Stomach (tissue), 9 donors: Measurements from ENCODE around the gene PRX. TPM values are rescaled to one million over a fixed set of nuclear protein-coding genes. Genes with fewer than 3 reads are reported as not detected.

Source experiments
- DNase-seq, 2 donors: peaks; one replicate each; pipeline versions ENCODE4 v3.0.0 to v3.0.0-alpha.2; 2013 to 2019
- H3K27ac ChIP-seq, 5 donors: fragments of 200-600 bp in 4 of 5; sonication (generic) in 4 of 5; one replicate each; pipeline ENCODE4 v1.5.1; 2013 to 2019; ENCODE audit warnings: mild to moderate bottlenecking in 1 of 5, moderate library complexity in 1 of 5
- H3K27me3 ChIP-seq, 3 donors: fragments of 200-600 bp; sonication (generic); one replicate each; pipeline ENCODE4 v1.5.1; 2017 to 2019; ENCODE audit warnings: mixed run types in 1 of 3
- H3K36me3 ChIP-seq, 4 donors: fragments of 200-600 bp; sonication (generic); 1 replicate in 3 of 4; 2 replicates in 1 of 4; pipeline ENCODE4 v1.5.1; 2016 to 2019
- H3K4me1 ChIP-seq, 4 donors: fragments of 200-600 bp; sonication (generic); one replicate each; pipeline ENCODE4 v1.5.1; 2016 to 2019
- H3K4me3 ChIP-seq, 4 donors: fragments of 200-600 bp; sonication (generic) in 3 of 4; one replicate each; pipeline ENCODE4 v1.5.1; 2016 to 2019; ENCODE audit warnings: mild to moderate bottlenecking in 1 of 4
- H3K9me3 ChIP-seq, 4 donors: fragments of 200-600 bp; sonication (generic); one replicate each; pipeline ENCODE4 v1.5.1; 2016 to 2019
- EP300 ChIP-seq: sonication (generic); formaldehyde crosslinking; IDR thresholded peaks from one replicate; pipeline ENCODE4 v1.6.1; 2017; ENCODE audit warnings: antibody characterized with exemption
- POLR2A ChIP-seq, 4 donors: fragments of 450-650 bp; IDR thresholded peaks; one replicate each; pipeline ENCODE4 v1.6.1; 2016; ENCODE audit warnings: antibody characterized with exemption in 4 of 4, control low read depth in 2 of 4, mild to moderate bottlenecking in 1 of 4, moderate library complexity in 1 of 4
- POLR2AphosphoS5 ChIP-seq, 3 donors: sonication (generic); formaldehyde crosslinking; IDR thresholded peaks; one replicate each; pipeline ENCODE4 v1.6.1; 2016; ENCODE audit warnings: antibody characterized with exemption in 3 of 3
- WGBS, 5 donors: extraction: QIAGEN DNeasy Blood & Tissue Kit in 3 of 5; methylation state at CpG; one replicate each; pipeline versions ENCODE4 v1.1.5 to v1.1.7; 2013 to 2018; 5-methylcytosine and 5-hydroxymethylcytosine counted together
- intact Hi-C: fragments of 100-400 bp; cut with DNase I; formaldehyde crosslinking; loops from one replicate; pipeline ENCODE4 v1.15.1; 2023; ENCODE audit warnings: low total_unique reads
- polyA plus RNA-seq, 3 donors: library from polyadenylated mRNA; stranded (reverse); fragments of 200-250 nt; gene quantifications; one replicate each; pipeline ENCODE4 v1.2.3, GENCODE V29; 2013
- total RNA-seq, 5 donors: library from RNA; depleted of rRNA; stranded (reverse); fragments of >200 nt; gene quantifications; one replicate each; pipeline versions ENCODE4 v1.1.0 to v1.2.3, GENCODE V29; 2014 to 2016
- TF ChIP-seq, protein P1 (sequence below), 7 experiments: fragments of 450-650 bp in 4 of 7; fragments of 200-600 bp in 3 of 7; sonication (generic) in 3 of 7; IDR thresholded peaks; one replicate each; pipeline ENCODE4 v1.5.1; 2016 to 2019; ENCODE audit warnings: antibody characterized with exemption in 7 of 7, control low read depth in 2 of 7, mild to moderate bottlenecking in 1 of 7
- donor health status: healthy with polysubstance abuse.
- donor health status: Bipolar disorder and iron deficiency.
- donor health status: healthy.

The PRX gene
- total and polyA plus RNA-seq, 8 donors = 1.6 to 8.6 (median 4.3) TPM; not detected in 1

- H3K9me3 ChIP-seq = no peaks in the 10 kb centered on the region
- H3K27me3 ChIP-seq = no peaks in the 10 kb centered on the region
- TF ChIP-seq EP300 (no peak), POLR2AphosphoS5 (IDR thresholded peaks at IDR 0.05) (no peak), POLR2A (IDR thresholded peaks at IDR 0.05) (no peak)
- TF ChIP-seq, protein P1, sequence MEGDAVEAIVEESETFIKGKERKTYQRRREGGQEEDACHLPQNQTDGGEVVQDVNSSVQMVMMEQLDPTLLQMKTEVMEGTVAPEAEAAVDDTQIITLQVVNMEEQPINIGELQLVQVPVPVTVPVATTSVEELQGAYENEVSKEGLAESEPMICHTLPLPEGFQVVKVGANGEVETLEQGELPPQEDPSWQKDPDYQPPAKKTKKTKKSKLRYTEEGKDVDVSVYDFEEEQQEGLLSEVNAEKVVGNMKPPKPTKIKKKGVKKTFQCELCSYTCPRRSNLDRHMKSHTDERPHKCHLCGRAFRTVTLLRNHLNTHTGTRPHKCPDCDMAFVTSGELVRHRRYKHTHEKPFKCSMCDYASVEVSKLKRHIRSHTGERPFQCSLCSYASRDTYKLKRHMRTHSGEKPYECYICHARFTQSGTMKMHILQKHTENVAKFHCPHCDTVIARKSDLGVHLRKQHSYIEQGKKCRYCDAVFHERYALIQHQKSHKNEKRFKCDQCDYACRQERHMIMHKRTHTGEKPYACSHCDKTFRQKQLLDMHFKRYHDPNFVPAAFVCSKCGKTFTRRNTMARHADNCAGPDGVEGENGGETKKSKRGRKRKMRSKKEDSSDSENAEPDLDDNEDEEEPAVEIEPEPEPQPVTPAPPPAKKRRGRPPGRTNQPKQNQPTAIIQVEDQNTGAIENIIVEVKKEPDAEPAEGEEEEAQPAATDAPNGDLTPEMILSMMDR (IDR thresholded peaks at IDR 0.05) = no peak
- WGBS, 5 donors = 87 to 93% (median 90%) methylated on average over 30 to 41 of the region's 41 CpGs
- H3K4me3 ChIP-seq = no peak overlapping the region
- no peak for DNase-seq
- H3K4me1 ChIP-seq = peaks cover 0 to 17% (median 3%) of the 10 kb centered on the region in 4 donors
- peaks cover 0 to 21% (median 11%) of the 10 kb centered on the region in 4 donors for H3K36me3 ChIP-seq
- no peak overlapping the region for H3K27ac ChIP-seq
- intact Hi-C loops = no loop called here
These were observed 19.0 kb downstream of the PRX start for GRCh38 chr19:40393894-40394815.

DNA sequence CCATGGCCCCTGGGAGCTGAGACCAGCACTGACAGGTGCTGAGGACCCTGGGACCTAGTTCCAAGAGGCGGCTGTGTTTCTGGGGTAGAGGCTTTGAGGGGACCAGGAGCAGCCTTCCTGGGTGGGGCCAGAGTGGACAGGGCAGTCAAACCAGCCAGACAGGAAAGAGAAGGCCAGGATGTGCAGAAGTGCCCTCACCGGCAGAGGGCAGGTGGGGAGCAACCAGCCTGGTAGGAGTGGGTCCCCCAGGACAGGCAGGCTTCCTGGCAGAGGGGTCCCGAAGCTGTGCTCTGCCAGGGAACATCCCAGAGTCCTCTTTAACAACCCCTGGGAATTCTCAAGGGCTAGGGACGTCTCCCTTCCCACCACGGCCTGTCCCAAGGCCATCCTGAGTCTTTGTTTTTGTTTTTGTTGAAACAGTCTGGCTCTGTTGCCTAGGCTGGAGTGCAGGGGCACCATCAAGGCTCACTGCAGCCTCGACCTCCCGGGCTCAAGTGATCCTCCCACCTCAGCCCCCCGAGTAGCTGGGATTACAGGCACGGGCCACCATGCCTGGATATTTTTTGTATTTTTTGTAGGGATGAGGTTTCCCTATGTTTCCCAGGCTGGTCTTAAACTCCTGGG lies 20.2 kb downstream of the PRX start:
- Histone ChIP-seq H3K27ac (no peak overlapping the region), H3K4me3 (no peak overlapping the region), H3K27me3 (no peaks in the 10 kb centered on the region), H3K36me3 (peaks cover 0 to 21% (median 11%) of the 10 kb centered on the region in 4 donors), H3K9me3 (no peaks in the 10 kb centered on the region), H3K4me1 (peaks cover 0 to 8% (median 0%) of the 10 kb centered on the region in 4 donors)
- DNase-seq = peak; percentile 53 to 75
- TF ChIP-seq POLR2AphosphoS5 (IDR thresholded peaks at IDR 0.05) (no peak), EP300 (no peak)
- TF ChIP-seq, protein P1 (IDR thresholded peaks at IDR 0.05) = peak in 2 of 7 experiments; percentile 14 to 38
- intact Hi-C loops = no loop called here
- 42 to 59% (median 48%) methylated on average over 9 of the region's 9 CpGs for WGBS, 5 donors

GRCh38 chr19:40392123-40392522 lies 21.1 kb downstream of the PRX start:
- Histone ChIP-seq H3K4me3 (no peak overlapping the region), H3K9me3 (no peaks in the 10 kb centered on the region), H3K36me3 (peaks cover 0 to 14% (median 4%) of the 10 kb centered on the region in 4 donors), H3K4me1 (peaks cover 0 to 8% (median 0%) of the 10 kb centered on the region in 4 donors), H3K27ac (no peak overlapping the region), H3K27me3 (no peaks in the 10 kb centered on the region)
- 62 to 72% (median 67%) methylated on average over 8 of the region's 8 CpGs for WGBS, 5 donors
- intact Hi-C loops = no loop called here
- no peak for DNase-seq
- TF ChIP-seq POLR2AphosphoS5 (IDR thresholded peaks at IDR 0.05) = no peak
- TF ChIP-seq EP300 = no peak
- TF ChIP-seq, protein P1 (IDR thresholded peaks at IDR 0.05) = no peak
- no peak for TF ChIP-seq POLR2A (IDR thresholded peaks at IDR 0.05)

- DNase-seq = no peak
- H3K27me3 ChIP-seq = no peaks in the 10 kb centered on the region
- H3K4me3 ChIP-seq = no peak within 1 kb of the TSS
- 83 to 89% (median 86%) methylated on average over 9 to 10 of the region's 10 CpGs for whole genome bisulfite sequencing, 5 donors
- no peaks in the 10 kb centered on the region for H3K36me3 ChIP-seq
- peaks cover 0 to 8% (median 0%) of the 10 kb centered on the region in 4 donors for H3K4me1 ChIP-seq
- TF ChIP-seq POLR2A (IDR thresholded peaks at IDR 0.05) = no peak
- TF ChIP-seq EP300 = no peak
- no peak for TF ChIP-seq POLR2AphosphoS5 (IDR thresholded peaks at IDR 0.05)
- TF ChIP-seq, protein P1 (IDR thresholded peaks at IDR 0.05) = no peak
- H3K27ac ChIP-seq = no peak within 1 kb of the TSS
- intact Hi-C loops = no loop called here
- no peaks in the 10 kb centered on the region for H3K9me3 ChIP-seq
These were observed 23.0 kb downstream of the PRX start, which contains the start of gene HIPK4 for GRCh38 chr19:40390084-40390742. Gene HIPK4 (minus strand): TSS chr19:40390181. CDS start chr19:40389902, 279 bp downstream.
